Measurements from ENCODE around the gene PTPRR.

DNA sequence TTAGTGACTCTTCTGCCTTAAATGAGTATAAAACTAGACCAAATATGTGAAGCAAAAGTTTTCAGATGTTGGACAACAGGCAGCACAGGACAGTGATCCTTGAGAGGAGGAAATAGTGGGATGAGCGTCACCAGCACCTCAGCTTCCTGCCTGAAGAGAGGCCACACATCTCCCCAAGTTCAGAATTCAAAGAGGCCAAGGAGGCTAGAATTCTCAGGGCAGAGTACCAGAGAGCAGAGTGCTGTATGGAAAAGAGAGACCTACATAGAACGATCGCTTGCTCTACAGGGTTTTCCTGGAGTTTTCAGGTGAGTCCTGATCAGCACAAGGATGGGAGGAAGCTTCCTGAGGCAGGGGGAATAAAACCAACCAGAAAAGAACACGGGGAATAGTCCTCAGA is 107.0 kb downstream of the PTPRR start:
- TF ChIP-seq EP300 (IDR thresholded peaks at IDR 0.05) = no peak
- TF ChIP-seq FOSL2 (IDR thresholded peaks at IDR 0.05) = no peak
- no peak for TF ChIP-seq FOSL2 (CRISPR knock-in tag; IDR thresholded peaks at IDR 0.05)
- TF ChIP-seq CEBPB (IDR thresholded peaks at IDR 0.05) = no peak
- TF ChIP-seq POLR2A (IDR thresholded peaks at IDR 0.05; ENCODE audit: low read length) = no peak
- TF ChIP-seq RFX5 (IDR thresholded peaks at IDR 0.05) = no peak
- TF ChIP-seq, protein P1, sequence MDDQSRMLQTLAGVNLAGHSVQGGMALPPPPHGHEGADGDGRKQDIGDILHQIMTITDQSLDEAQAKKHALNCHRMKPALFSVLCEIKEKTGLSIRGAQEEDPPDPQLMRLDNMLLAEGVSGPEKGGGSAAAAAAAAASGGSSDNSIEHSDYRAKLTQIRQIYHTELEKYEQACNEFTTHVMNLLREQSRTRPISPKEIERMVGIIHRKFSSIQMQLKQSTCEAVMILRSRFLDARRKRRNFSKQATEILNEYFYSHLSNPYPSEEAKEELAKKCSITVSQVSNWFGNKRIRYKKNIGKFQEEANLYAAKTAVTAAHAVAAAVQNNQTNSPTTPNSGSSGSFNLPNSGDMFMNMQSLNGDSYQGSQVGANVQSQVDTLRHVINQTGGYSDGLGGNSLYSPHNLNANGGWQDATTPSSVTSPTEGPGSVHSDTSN (IDR thresholded peaks at IDR 0.05) = no peak
- TF ChIP-seq, protein P2, sequence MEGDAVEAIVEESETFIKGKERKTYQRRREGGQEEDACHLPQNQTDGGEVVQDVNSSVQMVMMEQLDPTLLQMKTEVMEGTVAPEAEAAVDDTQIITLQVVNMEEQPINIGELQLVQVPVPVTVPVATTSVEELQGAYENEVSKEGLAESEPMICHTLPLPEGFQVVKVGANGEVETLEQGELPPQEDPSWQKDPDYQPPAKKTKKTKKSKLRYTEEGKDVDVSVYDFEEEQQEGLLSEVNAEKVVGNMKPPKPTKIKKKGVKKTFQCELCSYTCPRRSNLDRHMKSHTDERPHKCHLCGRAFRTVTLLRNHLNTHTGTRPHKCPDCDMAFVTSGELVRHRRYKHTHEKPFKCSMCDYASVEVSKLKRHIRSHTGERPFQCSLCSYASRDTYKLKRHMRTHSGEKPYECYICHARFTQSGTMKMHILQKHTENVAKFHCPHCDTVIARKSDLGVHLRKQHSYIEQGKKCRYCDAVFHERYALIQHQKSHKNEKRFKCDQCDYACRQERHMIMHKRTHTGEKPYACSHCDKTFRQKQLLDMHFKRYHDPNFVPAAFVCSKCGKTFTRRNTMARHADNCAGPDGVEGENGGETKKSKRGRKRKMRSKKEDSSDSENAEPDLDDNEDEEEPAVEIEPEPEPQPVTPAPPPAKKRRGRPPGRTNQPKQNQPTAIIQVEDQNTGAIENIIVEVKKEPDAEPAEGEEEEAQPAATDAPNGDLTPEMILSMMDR (IDR thresholded peaks at IDR 0.05) = no peak
